Nephron progenitor cell (in vitro differentiated cells): ENCODE results near the gene NBEA.

Source experiments
- DNase-seq: peaks from one replicate; pipeline ENCODE4 v3.0.0; 2021
- H3K27ac Mint-ChIP-seq: 2 replicates; pipeline ENCODE4 v1.8.0; 2021; ENCODE audit warnings: mild to moderate bottlenecking, moderate library complexity, mixed read lengths
- H3K27me3 Mint-ChIP-seq: 2 replicates; pipeline ENCODE4 v1.8.0; 2021; ENCODE audit warnings: mild to moderate bottlenecking, low read depth, mixed read lengths; ENCODE audit not compliant: poor library complexity
- H3K36me3 Mint-ChIP-seq: 2 replicates; pipeline ENCODE4 v1.8.0; 2021; ENCODE audit warnings: low read depth, mixed read lengths
- H3K4me1 Mint-ChIP-seq: 2 replicates; pipeline ENCODE4 v1.8.0; 2021; ENCODE audit warnings: mixed read lengths
- H3K4me3 Mint-ChIP-seq: 2 replicates; pipeline ENCODE4 v1.8.0; 2021; ENCODE audit warnings: mild to moderate bottlenecking, moderate library complexity, mixed read lengths
- H3K9me3 Mint-ChIP-seq: 2 replicates; pipeline ENCODE4 v1.8.0; 2021; ENCODE audit warnings: mild to moderate bottlenecking, moderate library complexity, mixed read lengths
- CTCF ChIP-seq: fragments of 200-600 bp; sonication (generic); IDR thresholded peaks from 2 replicates; pipeline ENCODE4 v1.5.0; 2021; ENCODE audit warnings: antibody characterized with exemption

NBEA gene

GRCh38 chr13:35498231-35498630 is 556.2 kb downstream of the NBEA start:
- Mint-ChIP-seq H3K4me3 (no peak overlapping the region), H3K27ac (no peak overlapping the region), H3K4me1 (peaks cover 14% of the 10 kb centered on the region), H3K27me3 (peaks cover 3% of the 10 kb centered on the region), H3K36me3 (no peaks in the 10 kb centered on the region), H3K9me3 (no peaks in the 10 kb centered on the region)
- DNase-seq = no peak
- TF ChIP-seq CTCF = no peak

GRCh38 chr13:35499196-35499662 is 557.2 kb downstream of the NBEA start:
- no peaks in the 10 kb centered on the region for H3K9me3 Mint-ChIP-seq
- no peak overlapping the region for H3K27ac Mint-ChIP-seq
- H3K27me3 Mint-ChIP-seq = peaks cover 3% of the 10 kb centered on the region
- no peak for TF ChIP-seq CTCF
- DNase-seq = no peak
- H3K36me3 Mint-ChIP-seq = no peaks in the 10 kb centered on the region
- H3K4me1 Mint-ChIP-seq = peaks cover 14% of the 10 kb centered on the region
- H3K4me3 Mint-ChIP-seq = no peak overlapping the region

- H3K4me3 Mint-ChIP-seq = no peak overlapping the region
- no peak for DNase-seq
Measured at GRCh38 chr13:35499676-35500075, 557.6 kb downstream of the NBEA start.

GRCh38 chr13:35500144-35500543 is 558.1 kb downstream of the NBEA start:
- Mint-ChIP-seq H3K27ac (no peak overlapping the region), H3K9me3 (no peaks in the 10 kb centered on the region), H3K4me1 (peaks cover 14% of the 10 kb centered on the region), H3K4me3 (no peak overlapping the region), H3K36me3 (no peaks in the 10 kb centered on the region), H3K27me3 (no peaks in the 10 kb centered on the region)
- TF ChIP-seq CTCF = no peak
- DNase-seq = no peak

More at GRCh38 chr13:35499676-35500075, 557.6 kb downstream of the NBEA start:
- no peak for TF ChIP-seq CTCF
- no peaks in the 10 kb centered on the region for H3K36me3 Mint-ChIP-seq
- no peak overlapping the region for H3K27ac Mint-ChIP-seq
- H3K4me1 Mint-ChIP-seq = peaks cover 14% of the 10 kb centered on the region
- H3K9me3 Mint-ChIP-seq = no peaks in the 10 kb centered on the region
- H3K27me3 Mint-ChIP-seq = no peaks in the 10 kb centered on the region

GRCh38 chr13:35501661-35502235 is 559.7 kb downstream of the NBEA start:
- no peak overlapping the region for H3K4me3 Mint-ChIP-seq
- no peaks in the 10 kb centered on the region for H3K9me3 Mint-ChIP-seq
- H3K27me3 Mint-ChIP-seq = no peaks in the 10 kb centered on the region
- no peaks in the 10 kb centered on the region for H3K36me3 Mint-ChIP-seq
- DNase-seq = no peak
- peaks cover 14% of the 10 kb centered on the region for H3K4me1 Mint-ChIP-seq
- no peak for TF ChIP-seq CTCF
- no peak overlapping the region for H3K27ac Mint-ChIP-seq

GRCh38 chr13:35502456-35502855 is 560.4 kb downstream of the NBEA start:
- Mint-ChIP-seq H3K4me1 (peaks cover 14% of the 10 kb centered on the region), H3K4me3 (no peak overlapping the region), H3K36me3 (no peaks in the 10 kb centered on the region), H3K27me3 (no peaks in the 10 kb centered on the region), H3K27ac (no peak overlapping the region), H3K9me3 (no peaks in the 10 kb centered on the region)
- no peak for TF ChIP-seq CTCF
- DNase-seq = no peak
